Measurements from ENCODE around the gene IGF2.

Gene IGF2

DNA sequence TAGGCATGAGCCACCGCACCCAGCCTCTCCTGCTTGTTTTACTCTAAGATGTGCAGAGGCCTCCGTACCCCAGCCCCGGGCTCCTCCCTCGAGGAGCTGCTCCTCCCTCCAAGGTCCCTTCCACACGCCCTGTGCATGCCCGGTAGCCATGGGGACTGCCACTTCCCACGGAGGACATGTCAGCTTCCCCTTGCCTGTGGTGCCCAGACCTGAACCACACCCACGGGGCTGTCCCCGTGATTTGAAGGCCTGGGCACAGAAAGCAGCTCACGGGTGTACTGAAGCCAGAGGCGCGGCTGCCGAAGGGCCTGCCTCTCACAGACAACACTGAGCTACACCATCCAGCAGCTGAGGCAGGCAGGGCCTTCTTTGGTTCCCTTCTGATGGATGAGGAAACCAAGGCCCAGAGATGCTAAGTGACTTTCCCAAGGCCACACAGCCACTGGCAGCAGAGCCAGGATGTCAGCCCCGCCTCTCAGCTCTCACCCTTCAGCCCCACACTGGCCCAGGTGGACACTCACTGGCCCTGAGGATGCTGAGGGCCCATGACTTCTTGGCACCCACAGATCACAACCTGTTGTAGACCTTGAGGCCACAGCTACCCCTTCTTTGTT is 14.5 kb upstream of the IGF2 start:
- Histone ChIP-seq H3K27me3 (ENCODE audit: insufficient read depth, poor library complexity, severe bottlenecking) (peaks cover 26% of the 10 kb centered on the region), H3K27ac (replicated peaks) (no peak overlapping the region), H3K4me3 (replicated peaks; ENCODE audit: insufficient read depth, low read length) (no peak overlapping the region)
- no peak for DNase-seq (ENCODE audit: low read depth in 1 of 2, low spot score in 1 of 2)
- TF ChIP-seq, protein P1, sequence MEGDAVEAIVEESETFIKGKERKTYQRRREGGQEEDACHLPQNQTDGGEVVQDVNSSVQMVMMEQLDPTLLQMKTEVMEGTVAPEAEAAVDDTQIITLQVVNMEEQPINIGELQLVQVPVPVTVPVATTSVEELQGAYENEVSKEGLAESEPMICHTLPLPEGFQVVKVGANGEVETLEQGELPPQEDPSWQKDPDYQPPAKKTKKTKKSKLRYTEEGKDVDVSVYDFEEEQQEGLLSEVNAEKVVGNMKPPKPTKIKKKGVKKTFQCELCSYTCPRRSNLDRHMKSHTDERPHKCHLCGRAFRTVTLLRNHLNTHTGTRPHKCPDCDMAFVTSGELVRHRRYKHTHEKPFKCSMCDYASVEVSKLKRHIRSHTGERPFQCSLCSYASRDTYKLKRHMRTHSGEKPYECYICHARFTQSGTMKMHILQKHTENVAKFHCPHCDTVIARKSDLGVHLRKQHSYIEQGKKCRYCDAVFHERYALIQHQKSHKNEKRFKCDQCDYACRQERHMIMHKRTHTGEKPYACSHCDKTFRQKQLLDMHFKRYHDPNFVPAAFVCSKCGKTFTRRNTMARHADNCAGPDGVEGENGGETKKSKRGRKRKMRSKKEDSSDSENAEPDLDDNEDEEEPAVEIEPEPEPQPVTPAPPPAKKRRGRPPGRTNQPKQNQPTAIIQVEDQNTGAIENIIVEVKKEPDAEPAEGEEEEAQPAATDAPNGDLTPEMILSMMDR (IDR thresholded peaks at IDR 0.05; ENCODE audit: insufficient read depth, low read length) = no peak
- TF ChIP-seq POLR2AphosphoS5 (IDR thresholded peaks at IDR 0.05; ENCODE audit: low read depth) (no peak), SPI1 (IDR thresholded peaks at IDR 0.05; ENCODE audit: borderline replicate concordance, low read depth) (no peak), GABPA (IDR thresholded peaks at IDR 0.05; ENCODE audit: low read depth) (no peak)
- TF ChIP-seq, protein P2, sequence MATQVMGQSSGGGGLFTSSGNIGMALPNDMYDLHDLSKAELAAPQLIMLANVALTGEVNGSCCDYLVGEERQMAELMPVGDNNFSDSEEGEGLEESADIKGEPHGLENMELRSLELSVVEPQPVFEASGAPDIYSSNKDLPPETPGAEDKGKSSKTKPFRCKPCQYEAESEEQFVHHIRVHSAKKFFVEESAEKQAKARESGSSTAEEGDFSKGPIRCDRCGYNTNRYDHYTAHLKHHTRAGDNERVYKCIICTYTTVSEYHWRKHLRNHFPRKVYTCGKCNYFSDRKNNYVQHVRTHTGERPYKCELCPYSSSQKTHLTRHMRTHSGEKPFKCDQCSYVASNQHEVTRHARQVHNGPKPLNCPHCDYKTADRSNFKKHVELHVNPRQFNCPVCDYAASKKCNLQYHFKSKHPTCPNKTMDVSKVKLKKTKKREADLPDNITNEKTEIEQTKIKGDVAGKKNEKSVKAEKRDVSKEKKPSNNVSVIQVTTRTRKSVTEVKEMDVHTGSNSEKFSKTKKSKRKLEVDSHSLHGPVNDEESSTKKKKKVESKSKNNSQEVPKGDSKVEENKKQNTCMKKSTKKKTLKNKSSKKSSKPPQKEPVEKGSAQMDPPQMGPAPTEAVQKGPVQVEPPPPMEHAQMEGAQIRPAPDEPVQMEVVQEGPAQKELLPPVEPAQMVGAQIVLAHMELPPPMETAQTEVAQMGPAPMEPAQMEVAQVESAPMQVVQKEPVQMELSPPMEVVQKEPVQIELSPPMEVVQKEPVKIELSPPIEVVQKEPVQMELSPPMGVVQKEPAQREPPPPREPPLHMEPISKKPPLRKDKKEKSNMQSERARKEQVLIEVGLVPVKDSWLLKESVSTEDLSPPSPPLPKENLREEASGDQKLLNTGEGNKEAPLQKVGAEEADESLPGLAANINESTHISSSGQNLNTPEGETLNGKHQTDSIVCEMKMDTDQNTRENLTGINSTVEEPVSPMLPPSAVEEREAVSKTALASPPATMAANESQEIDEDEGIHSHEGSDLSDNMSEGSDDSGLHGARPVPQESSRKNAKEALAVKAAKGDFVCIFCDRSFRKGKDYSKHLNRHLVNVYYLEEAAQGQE (IDR thresholded peaks at IDR 0.05; ENCODE audit: insufficient replicate concordance, low read depth) = no peak

DNA sequence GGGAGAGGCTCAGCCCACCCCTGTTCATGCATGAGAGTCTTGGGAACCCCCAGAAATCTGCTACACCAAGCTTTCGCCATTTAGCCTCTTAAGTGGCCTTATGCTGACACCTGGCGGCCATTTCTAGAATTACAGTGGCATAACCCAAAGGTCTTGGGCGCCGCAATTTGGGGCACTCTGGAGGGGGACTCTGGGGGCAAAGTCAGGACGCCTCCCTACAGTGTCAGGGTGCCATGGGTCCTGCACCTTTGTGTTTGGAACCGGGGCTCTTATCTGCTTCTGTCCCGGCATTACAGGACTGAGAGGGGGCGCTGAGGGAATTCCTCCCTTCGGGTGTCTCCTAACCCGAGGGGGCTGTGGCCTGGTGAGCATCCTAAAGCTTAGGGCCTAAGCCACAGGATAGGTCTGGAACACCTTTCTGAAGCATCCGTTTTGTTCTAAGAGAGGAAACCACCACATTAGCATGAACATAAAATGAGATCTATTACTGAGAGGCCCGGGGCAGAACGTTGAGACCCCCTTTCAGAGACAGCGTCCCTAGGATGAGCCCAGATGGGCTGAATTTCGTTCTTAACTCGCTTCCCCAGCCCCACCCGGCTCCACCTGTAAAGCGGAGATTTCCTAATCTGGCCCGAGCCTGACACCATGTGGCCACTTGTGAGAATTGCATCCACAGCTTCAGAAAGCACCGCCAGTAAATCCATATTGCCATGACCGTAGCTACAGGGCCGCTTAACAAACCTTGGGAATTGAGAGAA is 12.5 kb upstream of the IGF2 start:
- peak; percentile 28 to 69 for DNase-seq (ENCODE audit: low read depth in 1 of 2, low spot score in 1 of 2)
- Histone ChIP-seq H3K27me3 (ENCODE audit: insufficient read depth, poor library complexity, severe bottlenecking) (peaks cover 46% of the 10 kb centered on the region), H3K4me3 (replicated peaks; ENCODE audit: insufficient read depth, low read length) (no peak overlapping the region), H3K27ac (replicated peaks) (no peak overlapping the region)
- TF ChIP-seq, protein P1 (IDR thresholded peaks at IDR 0.05; ENCODE audit: insufficient read depth, low read length) = peak; percentile 47
- no peak for TF ChIP-seq GABPA (IDR thresholded peaks at IDR 0.05; ENCODE audit: low read depth)

DNA sequence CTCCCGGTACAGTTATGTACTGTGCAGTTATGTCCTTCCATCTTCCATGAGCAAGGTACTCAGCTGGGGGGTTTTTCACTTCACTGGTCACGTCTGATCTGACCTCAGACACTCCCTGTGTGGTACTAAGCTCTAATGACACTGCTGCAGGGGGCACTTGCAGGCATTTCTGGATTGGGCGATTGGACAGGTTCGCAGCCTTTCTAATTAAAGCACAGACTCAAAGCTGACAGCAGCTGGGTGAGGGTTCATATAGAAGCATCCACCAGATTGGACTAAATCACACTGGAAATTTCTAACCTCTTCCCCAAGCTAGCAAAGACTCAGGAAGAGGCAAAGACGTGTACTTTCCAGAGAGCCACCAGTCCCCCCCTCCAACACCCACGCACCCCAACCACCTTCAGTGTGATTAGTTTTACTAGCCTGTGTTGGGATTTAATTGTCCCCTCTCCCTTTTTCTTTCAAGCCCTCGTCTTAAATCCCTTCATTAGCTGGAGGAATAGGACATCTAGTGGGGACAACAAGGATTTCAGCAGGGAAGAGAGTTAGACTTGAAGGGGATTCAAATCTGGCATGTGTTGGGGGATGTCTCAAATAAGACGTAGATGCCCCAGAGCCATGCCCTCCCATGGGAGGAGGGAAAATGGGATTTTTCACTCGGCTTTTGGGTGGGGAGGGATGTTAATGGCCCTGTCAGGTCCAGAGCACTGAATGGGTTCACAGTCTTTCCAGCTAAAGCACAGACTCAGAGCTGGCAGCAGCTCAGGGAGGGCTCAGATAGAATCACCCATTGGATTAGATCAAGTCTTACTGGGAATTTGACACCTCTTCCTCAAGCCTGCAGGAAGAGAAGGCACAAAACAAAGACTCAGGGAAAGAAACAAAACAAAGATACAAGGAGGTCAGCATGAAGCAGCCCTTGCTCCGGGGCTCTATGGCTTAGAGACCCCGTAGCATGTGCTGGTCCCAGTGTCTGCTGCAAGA is 11.0 kb upstream of the IGF2 start:
- peaks cover 61% of the 10 kb centered on the region for H3K27me3 ChIP-seq (ENCODE audit: insufficient read depth, poor library complexity, severe bottlenecking)
- H3K27ac ChIP-seq (replicated peaks) = no peak overlapping the region
- H3K4me3 ChIP-seq (replicated peaks; ENCODE audit: insufficient read depth, low read length) = no peak overlapping the region
- no peak for DNase-seq (ENCODE audit: low read depth in 1 of 2, low spot score in 1 of 2)
- TF ChIP-seq POLR2AphosphoS5 (IDR thresholded peaks at IDR 0.05; ENCODE audit: low read depth) = no peak
- no peak for TF ChIP-seq GABPA (IDR thresholded peaks at IDR 0.05; ENCODE audit: low read depth)
- TF ChIP-seq, protein P2 (IDR thresholded peaks at IDR 0.05; ENCODE audit: insufficient replicate concordance, low read depth) = no peak
- no peak for TF ChIP-seq SPI1 (IDR thresholded peaks at IDR 0.05; ENCODE audit: borderline replicate concordance, low read depth)
- TF ChIP-seq, protein P1 (IDR thresholded peaks at IDR 0.05; ENCODE audit: insufficient read depth, low read length) = no peak

Data from HL-60 (cell line).